ENCODE results near the gene SH3RF3.

DNA sequence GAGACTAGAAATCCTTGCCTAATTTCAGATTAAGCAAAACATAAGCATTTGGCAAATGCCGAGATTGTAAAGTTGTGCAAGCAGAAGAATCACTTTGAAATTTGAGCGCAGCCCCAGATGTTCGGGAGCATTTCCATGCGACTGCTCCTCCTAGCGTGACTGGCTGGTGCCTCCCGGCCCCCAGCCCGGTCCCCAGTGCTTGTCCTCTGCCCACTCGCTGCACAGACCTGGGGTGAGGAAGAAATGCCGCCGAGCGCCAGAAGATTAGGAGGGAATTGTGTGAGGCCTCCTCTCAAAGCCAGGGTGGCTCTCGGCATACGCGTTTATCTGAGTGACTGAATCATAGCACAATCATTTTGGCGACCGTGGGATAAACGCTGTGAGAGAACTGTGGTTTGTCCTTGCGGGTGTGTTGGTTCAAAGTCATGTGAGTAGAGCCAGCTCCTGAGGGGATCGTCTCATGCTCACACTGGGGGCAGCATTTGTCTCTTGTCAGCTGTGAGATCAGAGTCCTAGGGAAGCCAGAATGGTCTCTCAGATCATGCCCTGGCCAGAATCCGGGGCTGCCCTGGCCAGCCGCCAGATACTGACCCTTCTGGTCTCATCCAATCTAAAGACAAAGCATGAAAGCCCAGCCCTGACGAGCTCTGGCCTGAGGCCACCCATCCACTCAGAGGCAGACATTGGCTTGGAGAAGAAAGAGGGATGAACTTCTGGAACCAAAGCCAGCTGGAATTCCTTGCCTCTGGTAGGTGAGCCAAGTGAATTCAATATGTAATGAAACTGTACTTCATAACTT is 189.3 kb downstream of the SH3RF3 start:
- TF ChIP-seq, protein P1, sequence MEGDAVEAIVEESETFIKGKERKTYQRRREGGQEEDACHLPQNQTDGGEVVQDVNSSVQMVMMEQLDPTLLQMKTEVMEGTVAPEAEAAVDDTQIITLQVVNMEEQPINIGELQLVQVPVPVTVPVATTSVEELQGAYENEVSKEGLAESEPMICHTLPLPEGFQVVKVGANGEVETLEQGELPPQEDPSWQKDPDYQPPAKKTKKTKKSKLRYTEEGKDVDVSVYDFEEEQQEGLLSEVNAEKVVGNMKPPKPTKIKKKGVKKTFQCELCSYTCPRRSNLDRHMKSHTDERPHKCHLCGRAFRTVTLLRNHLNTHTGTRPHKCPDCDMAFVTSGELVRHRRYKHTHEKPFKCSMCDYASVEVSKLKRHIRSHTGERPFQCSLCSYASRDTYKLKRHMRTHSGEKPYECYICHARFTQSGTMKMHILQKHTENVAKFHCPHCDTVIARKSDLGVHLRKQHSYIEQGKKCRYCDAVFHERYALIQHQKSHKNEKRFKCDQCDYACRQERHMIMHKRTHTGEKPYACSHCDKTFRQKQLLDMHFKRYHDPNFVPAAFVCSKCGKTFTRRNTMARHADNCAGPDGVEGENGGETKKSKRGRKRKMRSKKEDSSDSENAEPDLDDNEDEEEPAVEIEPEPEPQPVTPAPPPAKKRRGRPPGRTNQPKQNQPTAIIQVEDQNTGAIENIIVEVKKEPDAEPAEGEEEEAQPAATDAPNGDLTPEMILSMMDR (IDR thresholded peaks at IDR 0.05 in 4 of 5, conservative IDR thresholded peaks at IDR 0.05 in 1 of 5) = peak in 2 of 5 experiments; percentile 7 to 36
- no peak for TF ChIP-seq POLR2A (IDR thresholded peaks at IDR 0.05)
